ENCODE data around the gene FOXRED2.
A peak's percentile ranks its signal among the peaks of the same experiment; 100 is the strongest.
"Not testable (repeated sequence)": the region's sequence is repeated elsewhere in the genome, so short reads cannot be mapped to it uniquely, and the experiment has no call there.

FOXRED2 gene

GRCh38 chr22:36469094-36469710 lies 37.6 kb downstream of the FOXRED2 start:
- no peak for DNase-seq

- DNase-seq = no peak
These were observed 38.9 kb downstream of the FOXRED2 start for GRCh38 chr22:36467946-36468345.

- no peak for DNase-seq
These were observed 39.6 kb downstream of the FOXRED2 start for GRCh38 chr22:36467042-36467810.

GRCh38 chr22:36466258-36466657 lies 40.6 kb downstream of the FOXRED2 start:
- no peak for DNase-seq

GRCh38 chr22:36465232-36466021 lies 41.4 kb downstream of the FOXRED2 start:
- DNase-seq = no peak

GRCh38 chr22:36464715-36465231 lies 42.1 kb downstream of the FOXRED2 start:
- DNase-seq = no peak

GRCh38 chr22:36463783-36464184 lies 43.1 kb downstream of the FOXRED2 start:
- DNase-seq = no peak

GRCh38 chr22:36461665-36462649 lies 44.9 kb downstream of the FOXRED2 start:
- DNase-seq = peak in 1 of 2 experiments; percentile 44

- no peak for DNase-seq
These were observed 46.6 kb downstream of the FOXRED2 start for GRCh38 chr22:36460202-36460601.

- no peak for DNase-seq
These were observed 49.0 kb downstream of the FOXRED2 start for GRCh38 chr22:36457688-36458450.

GRCh38 chr22:36456464-36456845 lies 50.4 kb downstream of the FOXRED2 start:
- no peak for DNase-seq

- DNase-seq = no peak
These were observed 51.0 kb downstream of the FOXRED2 start for GRCh38 chr22:36455571-36456463.

GRCh38 chr22:36454916-36455570 lies 51.8 kb downstream of the FOXRED2 start:
- peak; percentile 79 to 91 for DNase-seq

- DNase-seq = no peak
These were observed 52.9 kb downstream of the FOXRED2 start for GRCh38 chr22:36453855-36454378.

GRCh38 chr22:36452978-36453607 lies 53.7 kb downstream of the FOXRED2 start:
- not testable (repeated sequence) for DNase-seq

GRCh38 chr22:36452250-36452977 lies 54.4 kb downstream of the FOXRED2 start:
- DNase-seq = no peak

GRCh38 chr22:36450923-36451322 lies 55.9 kb downstream of the FOXRED2 start:
- DNase-seq = not testable (repeated sequence)

GRCh38 chr22:36449596-36450175 lies 57.2 kb downstream of the FOXRED2 start:
- DNase-seq = no peak

Data from NCI-H524 (cell line).